Esophagus squamous epithelium (tissue), 4 donors: ENCODE measurements around the gene C15orf40.
"Not testable (repeated sequence)": the region's sequence is repeated elsewhere in the genome, so short reads cannot be mapped to it uniquely, and the experiment has no call there.

Experiments
- CTCF ChIP-seq, 6 experiments: fragments of 450-650 bp in 4 of 6; fragments of 200-600 bp in 2 of 6; sonication (generic) in 2 of 6; IDR thresholded peaks; one replicate each; pipeline ENCODE4 v1.5.1; 2016 to 2019; ENCODE audit warnings: antibody characterized with exemption in 6 of 6, mild to moderate bottlenecking in 4 of 6, moderate library complexity in 4 of 6
- POLR2A ChIP-seq, 4 donors: fragments of 450-650 bp; IDR thresholded peaks; one replicate each; pipeline ENCODE4 v1.6.1; 2017; ENCODE audit warnings: antibody characterized with exemption in 4 of 4, mild to moderate bottlenecking in 4 of 4, moderate library complexity in 3 of 4

DNA sequence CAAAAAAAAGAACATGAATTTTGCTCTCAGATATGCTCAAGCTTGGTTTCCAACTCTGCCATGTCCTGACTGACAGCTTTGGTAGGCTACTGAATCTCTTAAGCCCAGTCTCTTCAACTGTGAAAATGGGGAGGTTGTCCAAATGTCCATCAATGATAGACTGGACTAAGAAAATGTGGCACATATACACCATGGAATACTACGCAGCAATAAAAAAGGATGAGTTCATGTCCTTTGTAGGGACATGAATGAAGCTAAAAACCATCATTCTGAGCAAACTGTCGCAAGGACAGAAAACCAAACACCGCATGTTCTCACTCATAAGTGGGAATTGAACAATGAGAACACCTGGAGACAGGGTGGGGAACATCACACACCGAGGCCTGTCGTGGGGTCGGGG is 71.8 kb downstream of the C15orf40 start:
- not testable (repeated sequence) for TF ChIP-seq POLR2A, CTCF (IDR thresholded peaks at IDR 0.05)
